H7 (cell line): ENCODE data around the gene RARRES1. TPM values are rescaled to one million over a fixed set of nuclear protein-coding genes. Genes with fewer than 3 reads are reported as not detected.

Experiments used
- DNase-seq: peaks from one replicate; pipeline ENCODE4 v3.0.0; 2012
- H3K27me3 ChIP-seq: 2 replicates; pipeline ENCODE4 v1.6.0; 2011; ENCODE audit warnings: mild to moderate bottlenecking, low read length; ENCODE audit not compliant: control insufficient read depth, insufficient read depth
- H3K36me3 ChIP-seq: replicated peaks from 2 replicates; pipeline ENCODE4 v1.5.1; 2011; ENCODE audit warnings: low read length; ENCODE audit not compliant: control insufficient read depth, insufficient read depth
- H3K4me3 ChIP-seq: 2 replicates; pipeline ENCODE4 v1.5.1; 2011; ENCODE audit warnings: low read depth, mild to moderate bottlenecking, control low read depth, low read length, moderate library complexity; ENCODE audit not compliant: insufficient read depth
- total RNA-seq: library from RNA; depleted of rRNA; stranded (reverse); fragments of >200 nt; shearing (Covaris generic); gene quantifications from 2 replicates; pipeline ENCODE4 v1.2.3, GENCODE V29; 2014

RARRES1 gene
- total RNA-seq, 1 experiment from 2014 or later, result not detected

GRCh38 chr3:158769952-158770740, 37.9 kb upstream of the RARRES1 start:
- H3K4me3 ChIP-seq, result no peak overlapping the region
- DNase-seq, result no peak
- H3K36me3 ChIP-seq, result no peaks in the 10 kb centered on the region
- no peaks in the 10 kb centered on the region for H3K27me3 ChIP-seq

GRCh38 chr3:158769549-158769948, 37.3 kb upstream of the RARRES1 start:
- Histone ChIP-seq H3K27me3 (no peaks in the 10 kb centered on the region), H3K4me3 (no peak overlapping the region), H3K36me3 (no peaks in the 10 kb centered on the region)
- no peak for DNase-seq

- no peak overlapping the region for H3K4me3 ChIP-seq
- no peaks in the 10 kb centered on the region for H3K27me3 ChIP-seq
- no peaks in the 10 kb centered on the region for H3K36me3 ChIP-seq
- DNase-seq, result no peak
These were observed 36.8 kb upstream of the RARRES1 start for GRCh38 chr3:158768881-158769543.

GRCh38 chr3:158768361-158768787, 36.1 kb upstream of the RARRES1 start:
- Histone ChIP-seq H3K27me3 (no peaks in the 10 kb centered on the region), H3K4me3 (no peak overlapping the region), H3K36me3 (no peaks in the 10 kb centered on the region)
- DNase-seq, result peak; percentile 47

- DNase-seq, result no peak
- Histone ChIP-seq H3K4me3 (no peak overlapping the region), H3K27me3 (no peaks in the 10 kb centered on the region)
These were observed 34.1 kb upstream of the RARRES1 start for GRCh38 chr3:158766364-158766763.

GRCh38 chr3:158765518-158766205, 33.4 kb upstream of the RARRES1 start:
- no peaks in the 10 kb centered on the region for H3K27me3 ChIP-seq
- DNase-seq, result no peak
- no peaks in the 10 kb centered on the region for H3K36me3 ChIP-seq
- H3K4me3 ChIP-seq, result no peak overlapping the region

More at GRCh38 chr3:158766364-158766763, 34.1 kb upstream of the RARRES1 start:
- no peaks in the 10 kb centered on the region for H3K36me3 ChIP-seq

GRCh38 chr3:158763421-158763820, 31.2 kb upstream of the RARRES1 start:
- H3K27me3 ChIP-seq, result no peaks in the 10 kb centered on the region
- no peak overlapping the region for H3K4me3 ChIP-seq
- H3K36me3 ChIP-seq, result no peaks in the 10 kb centered on the region
- no peak for DNase-seq

- no peaks in the 10 kb centered on the region for H3K27me3 ChIP-seq
- no peak overlapping the region for H3K4me3 ChIP-seq
- no peak for DNase-seq
- H3K36me3 ChIP-seq, result no peaks in the 10 kb centered on the region
These were observed 30.4 kb upstream of the RARRES1 start for GRCh38 chr3:158762701-158763100.

GRCh38 chr3:158761350-158761749, 29.1 kb upstream of the RARRES1 start:
- DNase-seq, result no peak
- H3K36me3 ChIP-seq, result no peaks in the 10 kb centered on the region
- no peaks in the 10 kb centered on the region for H3K27me3 ChIP-seq
- H3K4me3 ChIP-seq, result no peak overlapping the region

GRCh38 chr3:158755421-158755820, 23.2 kb upstream of the RARRES1 start:
- DNase-seq, result no peak
- no peaks in the 10 kb centered on the region for H3K36me3 ChIP-seq

GRCh38 chr3:158753854-158754253, 21.6 kb upstream of the RARRES1 start:
- H3K36me3 ChIP-seq, result no peaks in the 10 kb centered on the region
- DNase-seq, result no peak
- H3K27me3 ChIP-seq, result no peaks in the 10 kb centered on the region
- H3K4me3 ChIP-seq, result no peak overlapping the region

More at GRCh38 chr3:158755421-158755820, 23.2 kb upstream of the RARRES1 start:
- H3K27me3 ChIP-seq, result no peaks in the 10 kb centered on the region
- no peak overlapping the region for H3K4me3 ChIP-seq

GRCh38 chr3:158751316-158751715, 19.1 kb upstream of the RARRES1 start:
- DNase-seq, result no peak
- Histone ChIP-seq H3K36me3 (no peaks in the 10 kb centered on the region), H3K4me3 (no peak overlapping the region), H3K27me3 (no peaks in the 10 kb centered on the region)

- no peak for DNase-seq
- H3K36me3 ChIP-seq, result no peaks in the 10 kb centered on the region
These were observed 17.8 kb upstream of the RARRES1 start for GRCh38 chr3:158750016-158750415.

GRCh38 chr3:158749526-158749925, 17.3 kb upstream of the RARRES1 start:
- H3K36me3 ChIP-seq, result no peaks in the 10 kb centered on the region

More at GRCh38 chr3:158750016-158750415, 17.8 kb upstream of the RARRES1 start:
- H3K27me3 ChIP-seq, result no peaks in the 10 kb centered on the region
- H3K4me3 ChIP-seq, result no peak overlapping the region

More at GRCh38 chr3:158749526-158749925, 17.3 kb upstream of the RARRES1 start:
- Histone ChIP-seq H3K27me3 (no peaks in the 10 kb centered on the region), H3K4me3 (no peak overlapping the region)
- no peak for DNase-seq
